HG03039 (cell line): ENCODE results near the gene ERBB4.
A peak's percentile ranks its signal among the peaks of the same experiment; 100 is the strongest.
"Not testable (repeated sequence)": the region's sequence is repeated elsewhere in the genome, so short reads cannot be mapped to it uniquely, and the experiment has no call there.

Experiments used
- ATAC-seq: cut with Tn5 transposase; IDR thresholded peaks from one replicate; pipeline ENCODE4 v1.9.1; 2021; ENCODE audit warnings: mild to moderate bottlenecking, moderate library complexity; ENCODE audit not compliant: unreplicated experiment

Gene ERBB4

GRCh38 chr2:211762479-211762878 is 776.1 kb downstream of the ERBB4 start:
- no peak for ATAC-seq

GRCh38 chr2:211760103-211760502 is 778.5 kb downstream of the ERBB4 start:
- no peak for ATAC-seq

GRCh38 chr2:211756266-211756665 is 782.3 kb downstream of the ERBB4 start:
- no peak for ATAC-seq

- no peak for ATAC-seq
These were observed 783.4 kb downstream of the ERBB4 start for GRCh38 chr2:211755187-211755586.

- ATAC-seq, result no peak
These were observed 786.8 kb downstream of the ERBB4 start for GRCh38 chr2:211751848-211752247.

- ATAC-seq, result no peak
These were observed 790.3 kb downstream of the ERBB4 start for GRCh38 chr2:211748339-211748738.

GRCh38 chr2:211745295-211746097 is 793.1 kb downstream of the ERBB4 start:
- ATAC-seq, result peak; percentile 93

- no peak for ATAC-seq
These were observed 794.2 kb downstream of the ERBB4 start for GRCh38 chr2:211744379-211744778.

GRCh38 chr2:211741966-211742365 is 796.6 kb downstream of the ERBB4 start:
- no peak for ATAC-seq

GRCh38 chr2:211737282-211737681 is 801.3 kb downstream of the ERBB4 start:
- ATAC-seq, result no peak

GRCh38 chr2:211730215-211730614 is 808.4 kb downstream of the ERBB4 start:
- ATAC-seq, result no peak

- ATAC-seq, result no peak
These were observed 809.2 kb downstream of the ERBB4 start for GRCh38 chr2:211729433-211729832.

- no peak for ATAC-seq
These were observed 813.7 kb downstream of the ERBB4 start for GRCh38 chr2:211724933-211725332.

GRCh38 chr2:211723398-211723797 is 815.2 kb downstream of the ERBB4 start:
- ATAC-seq, result no peak

- ATAC-seq, result no peak
These were observed 815.7 kb downstream of the ERBB4 start for GRCh38 chr2:211722928-211723327.

GRCh38 chr2:211721874-211722273 is 816.7 kb downstream of the ERBB4 start:
- ATAC-seq, result not testable (repeated sequence)

GRCh38 chr2:211709389-211709788 is 829.2 kb downstream of the ERBB4 start:
- ATAC-seq, result no peak

GRCh38 chr2:211692689-211693088 is 845.9 kb downstream of the ERBB4 start:
- no peak for ATAC-seq

GRCh38 chr2:211690736-211691135 is 847.9 kb downstream of the ERBB4 start:
- no peak for ATAC-seq

- no peak for ATAC-seq
These were observed 850.4 kb downstream of the ERBB4 start for GRCh38 chr2:211688196-211688595.

GRCh38 chr2:211674715-211675114 is 863.9 kb downstream of the ERBB4 start:
- no peak for ATAC-seq

- ATAC-seq, result no peak
These were observed 865.3 kb downstream of the ERBB4 start for GRCh38 chr2:211673133-211673905.
